Kidney tubule cell (primary cell): ENCODE measurements around the gene A1BG.
"Not testable (repeated sequence)": the region's sequence is repeated elsewhere in the genome, so short reads cannot be mapped to it uniquely, and the experiment has no call there.

Experiments
- DNase-seq: peaks from one replicate; pipeline ENCODE4 v3.0.0-alpha.2; 2018; ENCODE audit warnings: low spot score

The A1BG gene

DNA sequence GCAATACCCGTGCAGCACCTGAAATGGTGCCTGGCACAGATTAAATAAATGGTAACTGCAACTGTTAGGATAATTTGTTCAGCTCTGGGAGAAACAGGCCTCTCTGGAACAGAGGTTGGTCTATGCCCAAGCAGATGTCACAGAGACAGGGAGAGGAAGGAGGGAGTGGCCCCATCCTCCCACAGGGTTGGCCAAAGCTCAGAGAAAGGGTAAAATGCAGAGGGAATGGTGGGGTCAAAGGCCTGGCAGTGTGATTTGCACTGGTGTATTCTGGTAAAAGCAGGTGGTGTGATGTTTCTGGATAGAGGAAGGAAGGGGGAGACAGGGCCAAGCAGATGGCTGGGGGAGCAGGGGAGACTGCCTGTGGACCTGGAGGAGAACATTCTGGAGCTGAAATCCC lies 17.1 kb downstream of the A1BG start:
- DNase-seq, result no peak

DNA sequence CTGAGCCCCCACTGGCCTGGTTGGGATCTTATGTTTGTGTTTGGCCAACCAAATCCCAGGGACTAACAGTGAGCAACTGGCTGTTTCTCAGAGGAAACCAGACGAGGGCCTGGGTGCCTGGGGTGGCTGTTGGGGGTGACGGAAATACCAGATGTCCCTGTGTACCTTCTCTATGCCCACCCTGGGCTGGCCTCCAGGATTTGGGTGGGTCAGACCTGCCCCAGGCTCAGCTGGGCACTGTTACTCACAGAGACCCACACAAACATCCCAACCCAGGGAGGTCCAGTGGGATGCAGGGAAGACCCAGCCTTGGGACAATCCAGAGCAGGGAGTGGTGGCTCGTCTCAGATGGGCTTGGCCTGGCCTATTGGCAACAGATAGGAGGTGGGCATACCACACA lies 17.7 kb downstream of the A1BG start:
- no peak for DNase-seq

DNA sequence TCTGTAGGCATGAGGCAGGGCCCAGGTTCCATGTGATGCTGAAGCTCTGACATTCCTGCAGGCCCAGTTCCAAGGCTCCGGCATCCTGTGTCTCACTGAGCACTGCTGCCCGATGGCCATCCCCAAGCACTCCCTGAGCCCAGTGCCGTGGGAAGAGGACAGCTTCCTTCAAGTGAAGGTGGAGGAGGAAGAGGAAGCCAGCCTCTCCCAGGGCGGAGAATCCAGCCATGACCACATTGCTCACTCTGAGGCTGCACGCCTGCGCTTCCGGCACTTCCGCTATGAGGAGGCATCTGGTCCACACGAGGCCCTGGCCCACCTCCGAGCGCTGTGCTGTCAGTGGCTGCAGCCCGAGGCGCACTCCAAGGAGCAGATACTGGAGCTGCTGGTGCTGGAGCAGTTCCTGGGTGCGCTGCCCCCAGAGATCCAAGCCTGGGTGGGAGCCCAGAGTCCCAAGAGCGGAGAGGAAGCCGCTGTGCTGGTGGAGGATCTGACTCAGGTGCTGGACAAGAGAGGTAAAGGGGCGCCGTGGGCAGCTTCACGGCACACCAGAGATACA lies 18.5 kb downstream of the A1BG start:
- DNase-seq, result no peak

DNA sequence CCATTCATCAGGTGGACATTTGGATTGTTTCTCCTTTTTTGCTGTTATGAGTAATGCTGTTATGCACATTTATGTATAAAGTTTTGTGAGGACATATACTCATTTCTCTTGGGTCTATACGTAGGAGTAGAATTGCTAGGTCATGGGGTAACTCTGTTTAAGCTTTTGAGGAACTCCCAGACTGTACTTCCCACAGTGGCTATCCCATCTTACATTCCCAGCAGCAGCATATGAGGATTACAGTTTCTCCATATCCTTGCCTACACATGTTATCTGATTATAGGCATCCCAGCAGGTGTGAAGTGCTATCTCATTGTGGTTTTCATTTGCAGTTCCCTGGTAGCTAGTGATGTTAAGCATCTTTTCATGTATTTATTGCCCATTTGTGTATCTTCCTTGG lies 20.6 kb downstream of the A1BG start:
- no peak for DNase-seq

DNA sequence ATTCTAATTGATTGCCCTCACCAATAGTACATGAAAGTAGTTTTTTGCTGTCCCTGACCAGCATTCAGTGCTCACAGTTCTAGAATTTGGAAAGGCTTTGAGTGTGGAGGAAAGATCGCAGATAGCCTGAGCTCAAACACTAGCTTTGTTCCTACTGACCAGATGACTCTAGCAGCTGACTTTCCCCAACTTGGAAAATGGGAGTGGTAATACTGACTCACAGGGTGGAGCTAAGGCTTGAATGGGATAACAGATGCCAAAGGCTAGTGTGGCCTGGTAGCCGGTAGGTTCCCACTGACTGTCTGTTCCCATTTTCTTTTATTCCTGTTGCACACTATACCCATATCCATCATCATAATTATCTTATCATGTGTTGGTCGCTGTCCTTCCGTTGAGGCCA lies 22.8 kb downstream of the A1BG start:
- peak; percentile 46 for DNase-seq

DNA sequence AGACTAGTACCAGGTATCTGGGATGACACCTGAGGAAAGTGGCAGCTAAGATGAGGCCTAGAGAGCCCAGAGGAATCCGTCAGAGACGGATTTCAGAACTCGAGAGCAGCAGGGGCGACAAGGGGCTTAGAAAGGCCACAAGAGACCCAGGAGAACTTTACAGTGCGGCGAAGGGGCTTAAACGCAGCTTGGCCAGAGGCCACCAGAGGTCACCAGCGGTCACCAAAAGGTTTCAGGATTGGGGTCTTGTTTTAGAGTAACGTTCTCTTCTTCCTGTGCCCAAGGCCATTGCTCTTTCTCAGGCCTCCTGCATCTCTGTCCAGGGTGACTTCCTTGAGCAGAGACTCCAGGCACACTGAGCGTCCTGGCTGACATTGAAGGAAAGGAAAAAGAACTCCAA lies 24.3 kb downstream of the A1BG start:
- no peak for DNase-seq

DNA sequence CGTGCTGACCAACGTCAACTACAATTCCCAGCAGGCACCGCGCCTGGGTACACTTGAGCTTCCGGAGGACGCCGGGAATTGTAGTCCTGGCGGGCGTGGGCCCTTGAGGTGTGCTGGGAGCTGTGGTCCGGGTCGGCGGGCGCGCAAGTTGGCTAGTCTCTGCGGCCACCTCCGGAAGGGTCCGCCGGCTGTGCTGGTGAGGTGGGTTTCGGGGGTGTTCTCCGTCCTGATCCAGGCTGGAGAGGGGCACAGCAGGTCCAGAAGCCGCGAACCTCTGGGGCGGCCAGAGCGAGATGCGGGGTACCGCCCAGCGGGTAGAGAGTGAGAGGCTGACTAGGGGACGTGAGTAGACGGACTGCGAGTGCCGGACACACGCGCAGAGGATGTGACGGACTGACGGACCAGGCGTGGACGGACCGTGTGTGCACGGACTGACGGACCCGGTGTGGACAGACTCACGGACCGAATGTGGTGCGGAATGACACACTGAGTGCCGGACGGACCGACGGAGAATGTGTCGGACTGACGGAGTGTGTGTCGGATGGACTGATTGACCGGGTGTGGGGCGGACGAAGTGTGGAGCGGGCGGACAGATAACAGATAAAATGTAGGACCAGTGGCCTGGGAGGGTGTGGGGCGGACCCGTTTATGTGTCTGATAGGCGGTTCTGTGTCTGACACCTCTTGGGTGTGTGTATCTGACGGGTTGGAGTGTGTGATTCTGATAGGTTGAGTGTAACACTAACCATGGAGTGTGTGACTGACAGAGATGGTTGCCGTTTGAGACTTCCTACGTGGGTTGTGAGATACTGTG lies 26.2 kb downstream of the A1BG start, which contains the start of gene ZSCAN22:
Gene ZSCAN22 (plus strand): TSS at position 81 of the 813 bp plus-strand sequence. CDS start 7,809 bp downstream, outside the sequence.
- peak; percentile 97 for DNase-seq

DNA sequence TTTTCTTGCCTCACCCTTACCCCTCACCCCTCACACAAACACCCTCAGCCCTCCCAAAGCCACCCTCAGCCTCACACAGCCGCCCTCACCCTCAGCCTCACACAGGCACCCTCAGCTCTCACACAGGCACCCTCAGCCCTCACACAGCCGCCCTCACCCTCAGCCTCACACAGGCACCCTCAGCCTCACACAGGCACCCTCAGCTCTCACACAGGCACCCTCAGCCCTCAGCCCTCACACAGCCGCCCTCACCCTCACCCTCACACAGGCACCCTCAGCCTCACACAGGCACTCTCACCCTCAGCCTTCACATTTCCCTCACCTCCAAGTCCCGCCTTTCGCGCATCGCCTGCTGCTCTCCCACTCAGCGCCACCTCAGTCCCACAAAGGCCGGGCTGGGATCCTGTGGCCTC lies 26.8 kb downstream of the A1BG start:
- no peak for DNase-seq

DNA sequence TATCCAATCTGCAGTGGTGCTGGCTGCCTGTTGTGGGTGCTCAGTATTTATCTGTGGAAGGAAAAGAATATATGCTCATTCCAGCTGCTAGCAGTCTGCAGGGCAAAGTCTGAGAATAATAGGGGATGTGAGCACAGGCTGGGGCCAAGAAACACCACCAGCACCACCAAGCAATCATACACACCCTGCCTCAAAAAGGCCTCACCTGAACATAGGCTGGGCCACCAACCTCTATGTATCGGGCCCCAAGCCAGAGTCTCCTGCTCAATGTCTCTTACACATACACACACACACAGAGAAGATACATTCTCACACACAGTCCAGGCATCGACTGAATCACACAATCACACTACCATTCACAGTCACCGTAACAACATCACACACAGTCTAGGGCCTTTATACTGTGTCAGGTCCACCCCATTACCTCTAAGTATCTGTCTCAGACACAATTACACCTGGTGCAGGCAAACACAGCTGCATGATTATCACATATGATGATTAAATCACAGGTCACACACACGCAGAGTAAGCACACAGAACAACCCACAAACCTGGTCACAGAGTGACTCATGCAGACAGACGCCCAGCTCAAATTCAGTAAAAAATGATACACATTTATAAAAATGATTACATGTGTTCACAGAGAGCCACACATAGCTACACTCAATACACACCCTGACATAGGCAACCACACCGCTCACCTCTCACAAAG lies 27.8 kb downstream of the A1BG start:
- DNase-seq, result peak; percentile 30

DNA sequence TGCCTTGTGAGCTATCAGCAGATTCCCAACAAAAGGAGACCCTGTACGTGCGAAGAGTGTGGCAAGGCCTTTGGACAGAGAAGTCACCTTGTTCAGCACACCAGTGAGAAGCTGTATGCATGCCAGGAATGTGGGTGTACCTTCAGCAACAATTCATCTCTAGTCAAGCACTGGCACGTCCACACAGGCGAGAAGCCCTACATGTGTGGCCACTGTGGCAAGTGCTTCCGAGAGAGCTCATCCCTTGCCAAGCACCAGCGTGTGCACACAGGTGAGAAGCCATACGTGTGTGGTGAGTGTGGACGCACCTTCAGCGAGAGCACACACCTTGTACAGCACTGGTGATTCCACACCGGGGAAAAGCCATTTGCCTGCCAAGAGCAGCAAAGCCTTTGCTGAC lies 34.1 kb downstream of the A1BG start:
- no peak for DNase-seq

DNA sequence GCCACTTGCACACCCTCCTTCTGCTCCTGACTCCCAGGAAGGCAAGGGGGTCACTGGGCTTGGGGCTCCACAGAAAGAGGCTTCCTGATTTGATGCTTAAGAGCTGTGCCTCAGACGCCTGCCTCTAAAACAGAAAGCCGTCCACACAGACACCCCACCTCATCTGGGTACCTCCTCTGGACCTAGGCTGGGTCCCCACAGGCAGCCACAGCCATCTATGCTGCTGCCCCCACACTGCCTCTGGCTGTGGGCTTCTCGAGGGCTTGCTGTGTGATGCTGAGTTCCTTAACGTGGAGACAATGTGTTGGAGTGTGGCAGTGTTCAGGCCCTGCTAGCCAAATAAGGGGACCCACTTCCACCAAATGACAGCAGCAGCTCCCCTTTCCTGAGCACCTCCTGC lies 35.0 kb downstream of the A1BG start:
- DNase-seq, result no peak

DNA sequence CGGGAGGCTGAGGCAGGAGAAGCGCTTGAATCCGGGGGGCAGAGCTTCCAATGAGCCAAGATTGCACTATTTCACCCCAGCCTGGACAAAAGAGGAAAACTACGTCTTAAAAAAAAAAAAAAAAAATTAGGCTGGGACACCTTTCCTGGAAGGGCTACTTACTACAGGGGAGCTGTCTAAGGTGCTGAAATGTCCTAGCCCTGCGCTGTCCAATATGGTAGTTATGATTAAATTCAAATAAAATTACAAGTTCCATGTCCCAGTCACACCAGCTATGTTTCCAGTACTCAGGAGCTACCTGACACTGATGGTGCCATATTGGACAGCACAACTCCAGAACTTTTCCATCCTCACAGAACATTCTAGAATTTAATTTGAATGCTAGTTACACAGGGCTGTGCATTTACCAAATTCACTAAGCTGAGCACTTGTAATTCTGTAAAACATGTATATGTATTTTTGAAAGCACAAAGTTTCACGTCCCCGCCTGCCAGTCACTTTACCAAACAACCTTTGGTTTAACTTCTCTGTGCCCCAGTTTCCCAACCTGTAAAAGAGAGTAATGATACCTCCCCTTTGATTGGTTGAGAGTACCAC lies 35.7 kb downstream of the A1BG start:
- peak; percentile 47 for DNase-seq

DNA sequence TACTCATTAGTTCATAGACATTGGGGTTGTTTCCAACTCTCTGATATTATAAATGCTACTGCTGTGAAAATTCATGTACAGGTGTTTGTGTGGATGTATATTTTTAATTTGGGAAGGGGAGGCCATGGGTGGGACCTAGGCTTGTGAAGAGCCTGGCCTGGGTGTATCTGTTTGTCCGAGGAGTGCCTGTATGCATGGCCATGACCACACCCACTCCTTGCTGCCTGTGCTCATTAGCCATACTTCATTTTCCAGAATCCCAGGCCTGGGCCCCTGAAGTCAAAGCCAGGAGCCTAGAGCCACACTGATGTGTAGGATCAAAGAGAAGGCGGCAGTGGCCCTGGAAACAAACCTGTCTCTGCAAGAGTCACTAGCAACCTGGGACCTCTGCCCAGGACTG lies 37.7 kb downstream of the A1BG start:
- DNase-seq, result no peak

DNA sequence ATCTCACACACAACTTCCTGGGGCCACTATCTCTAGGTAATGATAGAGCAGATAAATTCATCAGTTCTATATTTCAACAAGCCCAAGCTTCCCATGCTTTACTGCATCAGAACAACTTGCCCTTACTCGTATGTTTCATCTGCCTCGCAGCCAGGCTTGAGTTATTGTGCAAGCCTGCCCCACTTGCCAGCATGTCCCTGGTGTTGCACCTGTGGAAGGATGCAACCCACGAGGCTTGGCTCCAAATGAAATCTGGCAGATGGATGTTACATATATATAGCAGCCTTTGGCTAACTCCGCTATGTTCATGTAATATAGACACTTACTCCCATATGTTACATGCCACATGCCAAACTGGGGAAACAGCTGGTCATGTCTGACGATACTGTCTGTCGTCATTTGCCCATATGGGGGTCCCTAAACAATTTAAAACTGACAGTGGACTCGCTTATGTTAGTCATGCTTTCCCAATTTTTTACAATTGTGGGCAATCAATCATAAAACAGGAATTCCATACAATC lies 41.9 kb downstream of the A1BG start:
- DNase-seq, result no peak

DNA sequence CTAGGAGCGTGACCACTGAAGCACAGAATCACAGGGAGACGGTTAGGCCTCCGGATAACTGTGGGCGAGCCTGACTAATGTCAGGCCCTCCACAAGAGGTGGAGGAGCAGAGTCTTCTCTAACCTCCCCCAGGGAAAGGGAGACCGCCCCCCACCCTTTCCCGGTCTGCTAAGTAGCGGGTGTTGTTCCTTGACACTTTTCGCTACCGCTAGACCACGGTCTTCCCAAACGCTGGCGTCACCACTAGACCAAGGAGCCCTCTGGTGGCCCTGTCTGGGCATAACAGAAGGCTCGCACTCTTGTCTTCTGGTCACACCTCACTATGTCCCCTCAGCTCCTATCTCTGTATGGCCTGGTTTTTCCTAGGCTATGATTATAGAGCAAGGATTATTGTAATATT lies 42.6 kb downstream of the A1BG start:
- DNase-seq, result not testable (repeated sequence)

DNA sequence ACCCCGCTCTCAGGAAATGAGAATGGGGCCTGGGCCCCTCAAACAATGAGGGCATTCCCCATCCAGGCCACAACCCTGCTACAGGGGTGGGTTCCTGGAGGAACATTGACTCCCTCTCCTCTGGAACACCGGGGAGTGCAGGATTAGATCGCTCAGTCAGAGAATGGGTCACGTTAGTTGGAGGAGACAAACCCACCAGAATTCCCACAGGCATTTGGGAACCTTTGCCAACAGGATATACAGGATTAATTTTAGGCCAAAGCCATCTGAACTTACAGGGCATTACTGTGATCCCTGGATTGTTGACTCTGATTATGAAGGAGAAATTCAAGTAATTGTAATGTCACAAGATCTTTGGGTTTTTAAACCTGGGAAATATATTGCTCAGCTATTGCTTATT lies 45.6 kb downstream of the A1BG start:
- DNase-seq, result no peak

DNA sequence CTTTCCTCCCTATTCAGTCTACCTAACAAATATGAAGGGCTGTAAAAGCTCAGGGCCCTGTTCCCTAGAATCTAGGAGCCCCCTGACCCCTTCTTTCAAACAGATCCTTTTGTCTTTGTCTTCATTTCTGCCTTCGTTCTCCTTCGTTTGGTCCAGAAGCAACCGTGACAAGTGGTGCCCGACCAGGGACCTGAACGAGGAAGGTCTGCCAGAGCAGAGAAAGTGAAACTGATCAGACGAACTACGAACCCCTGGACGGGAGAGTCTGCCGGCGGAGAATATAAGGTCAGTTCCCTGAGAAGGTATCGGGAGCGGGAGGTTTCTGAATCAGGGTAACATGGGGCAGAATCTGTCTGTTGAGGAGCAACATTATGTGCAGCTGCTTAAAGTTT lies 47.4 kb downstream of the A1BG start:
- no peak for DNase-seq

DNA sequence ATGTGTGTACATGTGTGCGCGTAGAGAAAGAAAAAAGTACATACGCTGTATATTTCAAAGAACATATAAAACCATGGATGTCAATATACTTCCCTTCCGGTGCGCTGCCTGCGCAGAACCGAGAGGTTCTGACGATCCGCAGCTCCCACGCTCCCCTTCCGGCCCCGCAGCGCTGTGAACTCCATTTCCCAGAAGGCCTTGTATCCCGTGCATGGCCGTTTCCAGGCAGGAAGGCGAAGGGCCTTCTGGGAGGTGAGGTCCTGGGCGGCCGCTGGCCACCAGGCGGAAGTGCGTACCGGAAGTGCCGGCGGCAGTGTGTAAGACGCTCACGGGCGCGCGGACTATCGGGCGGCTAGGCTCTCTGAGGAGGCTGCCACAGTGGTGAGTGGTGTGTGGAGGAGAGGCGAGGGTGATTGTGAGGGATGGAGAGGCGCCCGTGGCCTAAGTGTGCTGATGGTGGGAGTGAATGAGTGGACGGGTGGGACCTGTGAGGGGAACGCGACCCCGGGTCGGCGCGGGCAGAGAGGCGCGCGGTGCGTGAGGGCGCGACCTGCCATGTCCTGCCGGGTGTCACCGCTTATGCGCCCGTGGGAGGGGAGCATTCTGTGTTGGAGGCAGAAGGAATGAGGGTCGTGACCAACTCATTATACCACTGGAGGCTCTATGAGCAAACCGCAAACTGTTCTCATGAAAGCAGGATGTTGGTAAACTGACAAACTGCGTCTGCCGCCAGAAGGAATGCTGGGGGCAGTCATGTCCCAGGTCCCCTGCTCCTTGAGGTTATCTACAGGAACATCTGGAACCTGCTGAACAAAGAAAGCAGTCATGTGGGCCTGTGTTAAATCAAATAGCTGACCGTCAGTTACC lies 48.0 kb downstream of the A1BG start, which contains the start of gene ERVK3-1:
Gene ERVK3-1 (plus strand): TSS at position 313 of the 867 bp plus-strand sequence. CDS start 6,792 bp downstream, outside the sequence.
- DNase-seq, result peak; percentile 98

DNA sequence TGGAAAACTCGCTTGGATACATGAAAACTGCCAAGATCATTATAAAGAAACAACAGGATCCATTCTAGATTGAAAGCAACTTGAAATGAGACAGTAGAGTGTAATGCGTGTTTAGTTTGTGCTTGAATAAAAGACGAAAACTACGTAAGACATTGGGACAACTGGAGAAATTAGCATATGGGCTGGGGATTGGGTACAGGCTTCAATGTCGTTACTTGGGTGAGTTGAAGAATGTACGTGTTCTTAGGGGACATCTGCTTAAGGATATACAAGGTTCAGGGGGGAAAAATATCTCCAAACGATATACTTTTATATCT lies 48.6 kb downstream of the A1BG start:
- no peak for DNase-seq

DNA sequence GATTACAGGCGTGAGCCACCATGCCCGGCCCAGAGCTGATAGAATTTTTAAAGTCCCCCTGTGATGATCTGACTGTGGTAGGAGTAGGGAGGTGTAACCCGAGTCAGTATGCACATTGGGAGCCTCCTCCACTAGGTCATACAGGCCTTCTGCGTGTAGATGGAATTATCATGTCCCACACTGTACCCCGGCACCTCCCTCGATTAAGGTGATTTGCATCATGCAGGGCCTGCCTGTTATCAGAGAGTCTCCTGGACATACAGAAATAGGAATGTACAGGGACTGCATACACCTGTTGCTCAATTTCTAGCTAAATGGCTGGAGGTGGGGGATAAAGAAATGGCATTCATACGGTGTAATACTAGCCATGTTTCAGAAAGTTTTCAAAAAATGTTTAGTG lies 49.0 kb downstream of the A1BG start:
- no peak for DNase-seq

DNA sequence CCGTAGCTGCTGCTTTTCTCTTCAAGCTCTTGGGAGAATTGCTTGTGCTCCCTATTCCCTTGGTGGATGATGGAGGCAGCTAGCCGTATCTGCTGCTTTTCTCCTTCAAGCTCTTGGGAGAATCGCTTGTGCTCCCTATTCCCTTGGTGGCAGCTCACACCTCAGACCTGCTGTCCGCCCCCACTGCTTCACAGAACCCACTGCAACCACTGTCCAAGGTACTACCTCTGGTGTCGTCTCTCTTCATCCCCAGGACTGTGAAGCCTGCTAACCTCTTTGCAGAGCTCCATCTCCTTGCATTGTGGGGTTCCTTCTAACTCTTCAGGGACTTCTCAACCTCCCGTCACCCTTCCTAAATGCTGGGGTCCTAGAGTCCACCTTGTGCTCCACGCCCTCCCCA lies 52.7 kb downstream of the A1BG start:
- no peak for DNase-seq

DNA sequence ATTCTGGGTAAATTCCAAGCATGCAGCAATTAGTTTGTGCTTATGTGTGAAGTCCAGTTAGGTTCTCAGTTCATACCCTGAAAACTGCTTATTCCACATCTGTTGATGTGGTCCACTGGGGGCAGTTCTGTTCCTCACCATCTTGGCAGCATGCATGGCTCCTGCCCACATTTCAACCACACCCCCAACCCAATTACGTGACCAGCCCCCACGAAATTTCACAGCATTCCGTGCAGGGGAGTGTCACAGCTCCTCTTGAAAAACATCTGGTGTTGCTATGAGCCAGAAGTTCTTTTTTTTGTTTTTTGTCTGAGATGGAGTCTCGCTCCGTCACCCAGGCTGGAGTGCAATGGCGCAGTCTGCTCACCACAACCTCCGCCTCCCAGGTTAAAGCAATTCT lies 57.2 kb downstream of the A1BG start:
- no peak for DNase-seq
